ENCODE measurements around the gene ETFB.

The ETFB gene

DNA sequence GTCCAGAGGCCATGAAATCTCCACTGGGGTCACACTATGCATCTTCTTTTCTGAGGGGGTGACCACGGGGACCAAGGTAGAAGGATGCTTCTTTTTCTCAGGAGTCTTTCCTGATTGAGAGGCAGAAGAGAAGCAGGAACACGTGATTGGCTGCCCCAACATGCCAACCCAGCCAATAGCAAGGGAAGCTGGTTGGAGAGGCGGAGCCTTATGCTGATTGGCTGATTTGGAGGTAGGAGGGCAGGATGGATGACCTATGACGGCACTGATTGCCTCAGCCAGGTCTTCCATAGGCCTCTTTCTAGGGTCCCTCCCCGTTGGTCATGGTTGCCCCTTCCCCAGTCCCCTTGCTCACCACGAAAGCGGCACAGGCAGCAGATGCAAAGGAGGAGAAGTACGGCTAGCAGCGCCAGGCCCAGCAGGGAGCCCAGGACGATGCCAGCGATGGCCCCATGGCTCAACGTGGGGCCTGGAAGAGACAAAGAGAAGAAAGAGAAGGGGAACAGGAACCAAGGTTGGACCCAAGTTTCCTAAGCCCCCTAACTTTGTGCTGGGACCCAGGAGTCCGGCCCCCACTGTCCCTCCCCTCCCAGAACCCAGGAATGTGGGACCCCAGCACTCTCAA, 32.2 kb downstream of the ETFB start:
- TF ChIP-seq, protein P1, sequence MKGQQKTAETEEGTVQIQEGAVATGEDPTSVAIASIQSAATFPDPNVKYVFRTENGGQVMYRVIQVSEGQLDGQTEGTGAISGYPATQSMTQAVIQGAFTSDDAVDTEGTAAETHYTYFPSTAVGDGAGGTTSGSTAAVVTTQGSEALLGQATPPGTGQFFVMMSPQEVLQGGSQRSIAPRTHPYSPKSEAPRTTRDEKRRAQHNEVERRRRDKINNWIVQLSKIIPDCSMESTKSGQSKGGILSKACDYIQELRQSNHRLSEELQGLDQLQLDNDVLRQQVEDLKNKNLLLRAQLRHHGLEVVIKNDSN (IDR thresholded peaks at IDR 0.05), result peak; percentile 34; the same call in 1 of the 2 replicates
- TF ChIP-seq EP300 (IDR thresholded peaks at IDR 0.05; ENCODE audit: borderline replicate concordance) (no peak), TAF1 (IDR thresholded peaks at IDR 0.05; ENCODE audit: low read depth) (no peak)
- TF ChIP-seq, protein P2, sequence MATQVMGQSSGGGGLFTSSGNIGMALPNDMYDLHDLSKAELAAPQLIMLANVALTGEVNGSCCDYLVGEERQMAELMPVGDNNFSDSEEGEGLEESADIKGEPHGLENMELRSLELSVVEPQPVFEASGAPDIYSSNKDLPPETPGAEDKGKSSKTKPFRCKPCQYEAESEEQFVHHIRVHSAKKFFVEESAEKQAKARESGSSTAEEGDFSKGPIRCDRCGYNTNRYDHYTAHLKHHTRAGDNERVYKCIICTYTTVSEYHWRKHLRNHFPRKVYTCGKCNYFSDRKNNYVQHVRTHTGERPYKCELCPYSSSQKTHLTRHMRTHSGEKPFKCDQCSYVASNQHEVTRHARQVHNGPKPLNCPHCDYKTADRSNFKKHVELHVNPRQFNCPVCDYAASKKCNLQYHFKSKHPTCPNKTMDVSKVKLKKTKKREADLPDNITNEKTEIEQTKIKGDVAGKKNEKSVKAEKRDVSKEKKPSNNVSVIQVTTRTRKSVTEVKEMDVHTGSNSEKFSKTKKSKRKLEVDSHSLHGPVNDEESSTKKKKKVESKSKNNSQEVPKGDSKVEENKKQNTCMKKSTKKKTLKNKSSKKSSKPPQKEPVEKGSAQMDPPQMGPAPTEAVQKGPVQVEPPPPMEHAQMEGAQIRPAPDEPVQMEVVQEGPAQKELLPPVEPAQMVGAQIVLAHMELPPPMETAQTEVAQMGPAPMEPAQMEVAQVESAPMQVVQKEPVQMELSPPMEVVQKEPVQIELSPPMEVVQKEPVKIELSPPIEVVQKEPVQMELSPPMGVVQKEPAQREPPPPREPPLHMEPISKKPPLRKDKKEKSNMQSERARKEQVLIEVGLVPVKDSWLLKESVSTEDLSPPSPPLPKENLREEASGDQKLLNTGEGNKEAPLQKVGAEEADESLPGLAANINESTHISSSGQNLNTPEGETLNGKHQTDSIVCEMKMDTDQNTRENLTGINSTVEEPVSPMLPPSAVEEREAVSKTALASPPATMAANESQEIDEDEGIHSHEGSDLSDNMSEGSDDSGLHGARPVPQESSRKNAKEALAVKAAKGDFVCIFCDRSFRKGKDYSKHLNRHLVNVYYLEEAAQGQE (IDR thresholded peaks at IDR 0.05; ENCODE audit: low read depth), result no peak

DNA sequence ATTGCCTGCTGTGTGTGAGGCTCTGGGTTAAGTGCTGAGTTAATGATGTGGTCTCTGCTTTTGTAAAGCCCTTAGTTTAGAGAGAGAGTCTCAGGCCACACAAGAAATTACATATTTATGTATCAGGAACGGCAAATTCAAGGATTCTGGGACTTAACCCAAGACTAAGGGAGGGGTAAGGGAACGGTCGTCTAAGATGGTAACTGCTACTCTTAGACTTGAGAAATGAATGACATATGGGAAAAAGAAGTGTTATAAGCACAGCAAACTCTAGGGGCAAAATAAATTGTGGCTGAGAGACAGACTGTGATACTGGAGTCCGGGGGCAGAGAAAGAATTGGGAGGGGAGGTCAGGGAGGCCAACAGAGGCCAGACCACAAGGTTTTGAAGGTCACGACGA, 34.5 kb downstream of the ETFB start:
- TF ChIP-seq TAF1 (IDR thresholded peaks at IDR 0.05; ENCODE audit: low read depth) (no peak), FOXM1 (IDR thresholded peaks at IDR 0.05; ENCODE audit: borderline replicate concordance, low read depth) (no peak), CEBPB (IDR thresholded peaks at IDR 0.05) (no peak), TCF12 (IDR thresholded peaks at IDR 0.05; ENCODE audit: low read depth) (no peak)

DNA sequence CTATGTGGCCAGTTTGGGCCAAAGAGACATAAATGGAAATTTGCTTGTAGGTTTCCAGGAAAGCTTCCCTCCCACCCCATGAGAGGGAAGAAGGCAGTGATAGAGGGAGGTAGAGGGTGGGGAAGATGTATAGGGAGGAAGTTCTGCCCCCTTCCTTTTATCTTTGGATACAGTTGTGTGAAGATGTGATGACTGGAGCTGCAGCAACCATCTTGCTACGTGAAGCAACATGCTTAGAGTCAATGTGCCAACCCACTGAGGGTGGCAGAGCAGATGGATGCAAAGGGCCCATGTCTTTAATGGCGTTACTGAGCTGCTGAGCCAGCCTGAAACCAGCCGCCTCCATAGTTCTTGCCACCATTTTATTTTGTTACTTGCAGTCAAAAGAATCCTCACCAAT, 35.0 kb downstream of the ETFB start:
- TF ChIP-seq TEAD4 (IDR thresholded peaks at IDR 0.05) (no peak), EGR1 (IDR thresholded peaks at IDR 0.05) (no peak), YY1 (IDR thresholded peaks at IDR 0.05; ENCODE audit: low read depth) (no peak), NFIC (IDR thresholded peaks at IDR 0.05) (no peak), TAF1 (IDR thresholded peaks at IDR 0.05; ENCODE audit: low read depth) (no peak), CEBPB (IDR thresholded peaks at IDR 0.05) (no peak), ZBTB7A (IDR thresholded peaks at IDR 0.05; ENCODE audit: low read depth) (no peak), FOXM1 (IDR thresholded peaks at IDR 0.05; ENCODE audit: borderline replicate concordance, low read depth) (no peak), RAD21 (IDR thresholded peaks at IDR 0.05; ENCODE audit: low read depth) (no peak), EP300 (IDR thresholded peaks at IDR 0.05; ENCODE audit: borderline replicate concordance) (no peak), TCF12 (IDR thresholded peaks at IDR 0.05; ENCODE audit: low read depth) (no peak), CREB1 (IDR thresholded peaks at IDR 0.05; ENCODE audit: low read depth) (no peak)
- TF ChIP-seq, protein P3, sequence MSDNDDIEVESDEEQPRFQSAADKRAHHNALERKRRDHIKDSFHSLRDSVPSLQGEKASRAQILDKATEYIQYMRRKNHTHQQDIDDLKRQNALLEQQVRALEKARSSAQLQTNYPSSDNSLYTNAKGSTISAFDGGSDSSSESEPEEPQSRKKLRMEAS (IDR thresholded peaks at IDR 0.05), result no peak
- TF ChIP-seq, protein P1 (IDR thresholded peaks at IDR 0.05), result no peak
- TF ChIP-seq, protein P2 (IDR thresholded peaks at IDR 0.05; ENCODE audit: low read depth), result no peak

DNA sequence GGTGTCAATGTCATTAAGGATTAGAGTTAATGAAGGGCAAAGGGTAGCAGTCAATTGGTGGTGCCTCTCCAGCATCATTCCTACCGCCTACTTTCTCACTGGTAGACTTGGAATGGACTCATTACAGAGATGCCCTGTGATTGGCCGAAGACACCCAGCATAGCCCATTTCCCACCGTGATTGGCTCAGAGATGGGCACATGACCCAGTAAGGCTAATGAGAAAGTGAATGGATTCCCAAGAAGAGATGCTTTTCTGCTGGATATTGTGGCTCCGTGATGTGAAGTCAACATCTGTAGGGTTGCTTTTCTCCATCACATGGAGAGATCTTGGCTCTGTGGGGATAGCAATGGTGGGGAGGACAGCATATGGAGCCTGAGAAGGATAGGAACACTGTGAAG, 35.8 kb downstream of the ETFB start:
- TF ChIP-seq TCF12 (IDR thresholded peaks at IDR 0.05; ENCODE audit: low read depth) (no peak), TEAD4 (IDR thresholded peaks at IDR 0.05) (no peak), NFIC (IDR thresholded peaks at IDR 0.05) (no peak), EGR1 (IDR thresholded peaks at IDR 0.05) (no peak), FOXM1 (IDR thresholded peaks at IDR 0.05; ENCODE audit: borderline replicate concordance, low read depth) (no peak), ZBTB7A (IDR thresholded peaks at IDR 0.05; ENCODE audit: low read depth) (no peak), CREB1 (IDR thresholded peaks at IDR 0.05; ENCODE audit: low read depth) (no peak), EP300 (IDR thresholded peaks at IDR 0.05; ENCODE audit: borderline replicate concordance) (no peak), TAF1 (IDR thresholded peaks at IDR 0.05; ENCODE audit: low read depth) (no peak)
- TF ChIP-seq, protein P2 (IDR thresholded peaks at IDR 0.05; ENCODE audit: low read depth), result no peak

DNA sequence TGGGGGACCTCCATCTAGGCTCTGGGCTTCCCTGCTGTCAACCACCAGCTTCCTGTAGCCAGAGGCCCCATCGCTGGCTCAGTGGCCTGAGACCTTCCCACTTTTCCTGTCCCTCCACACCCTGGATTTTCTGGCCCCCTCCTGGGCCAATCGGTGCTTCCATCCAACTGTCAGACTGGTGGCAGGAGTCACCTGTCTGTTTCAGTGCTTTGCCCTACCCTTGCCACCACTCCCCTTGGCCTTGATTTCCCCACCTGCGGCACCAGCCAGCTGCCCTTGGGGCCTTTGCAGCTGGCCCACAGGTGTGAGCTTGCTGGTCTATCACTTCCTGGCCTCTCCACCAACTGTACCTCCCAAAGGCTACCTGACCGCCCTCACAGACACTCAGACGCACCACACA, 36.8 kb downstream of the ETFB start:
- TF ChIP-seq ZBTB7A (IDR thresholded peaks at IDR 0.05; ENCODE audit: low read depth) (no peak), YY1 (IDR thresholded peaks at IDR 0.05; ENCODE audit: low read depth) (no peak), TAF1 (IDR thresholded peaks at IDR 0.05; ENCODE audit: low read depth) (no peak), NFIC (IDR thresholded peaks at IDR 0.05) (no peak), RAD21 (IDR thresholded peaks at IDR 0.05; ENCODE audit: low read depth) (no peak), EP300 (IDR thresholded peaks at IDR 0.05; ENCODE audit: borderline replicate concordance) (no peak), TEAD4 (IDR thresholded peaks at IDR 0.05) (no peak), CREB1 (IDR thresholded peaks at IDR 0.05; ENCODE audit: low read depth) (no peak), EGR1 (IDR thresholded peaks at IDR 0.05) (no peak), CEBPB (IDR thresholded peaks at IDR 0.05) (no peak)
- TF ChIP-seq, protein P1 (IDR thresholded peaks at IDR 0.05), result no peak
- TF ChIP-seq, protein P2 (IDR thresholded peaks at IDR 0.05; ENCODE audit: low read depth), result no peak
